Central memory CD8-positive, alpha-beta T cell (primary cell): ENCODE measurements around the gene RAB3IP.

Source experiments
- ATAC-seq: fragments of 150-1000 bp; cut with Tn5 transposase; replicated peaks from 2 replicates; pipeline ENCODE4 v1.10.0; 2022; ENCODE audit warnings: mild to moderate bottlenecking, moderate FRiP score, moderate number of reproducible peaks; ENCODE audit not compliant: poor library complexity, severe bottlenecking; ENCODE audit errors: extremely low read depth
- DNase-seq, 2 donors: peaks; one replicate each; pipeline ENCODE4 v3.0.0; 2021; ENCODE audit warnings: low spot score in 2 of 2
- H3K27ac Mint-ChIP-seq: one replicate; pipeline ENCODE4 v1.8.0; 2022; ENCODE audit warnings: low read depth, mild to moderate bottlenecking, moderate library complexity, mixed read lengths
- H3K27me3 Mint-ChIP-seq: one replicate; pipeline ENCODE4 v1.8.0; 2022; ENCODE audit warnings: mixed read lengths
- H3K36me3 Mint-ChIP-seq: one replicate; pipeline ENCODE4 v1.8.0; 2022; ENCODE audit warnings: mild to moderate bottlenecking, moderate library complexity, mixed read lengths; ENCODE audit not compliant: insufficient read depth
- H3K4me1 Mint-ChIP-seq: one replicate; pipeline ENCODE4 v1.8.0; 2022; ENCODE audit warnings: mixed read lengths
- H3K4me3 Mint-ChIP-seq: one replicate; pipeline ENCODE4 v1.8.0; 2022; ENCODE audit warnings: mild to moderate bottlenecking, moderate library complexity, mixed read lengths
- H3K9me3 Mint-ChIP-seq: one replicate; pipeline ENCODE4 v1.8.0; 2022; ENCODE audit warnings: mixed read lengths

The RAB3IP gene

GRCh38 chr12:69738351-69739286, at the start of gene RAB3IP:
Gene RAB3IP, plus strand, starts transcription at chr12:69738860. Its CDS starts 16,549 bp downstream, at chr12:69755409.
- Mint-ChIP-seq H3K4me1 (peaks cover 17% of the 10 kb centered on the region), H3K9me3 (no peaks in the 10 kb centered on the region), H3K36me3 (peaks cover 3% of the 10 kb centered on the region), H3K4me3 (peak within 1 kb of the TSS; percentile 81), H3K27ac (peak within 1 kb of the TSS; percentile 16), H3K27me3 (no peaks in the 10 kb centered on the region)
- peak; percentile 76 to 77 for DNase-seq
- peak; percentile 79 for ATAC-seq

- H3K9me3 Mint-ChIP-seq, result no peaks in the 10 kb centered on the region
- H3K4me1 Mint-ChIP-seq, result no peaks in the 10 kb centered on the region
- DNase-seq (no peak), ATAC-seq (no peak)
- peaks cover 38% of the 10 kb centered on the region for H3K27me3 Mint-ChIP-seq
- no peaks in the 10 kb centered on the region for H3K36me3 Mint-ChIP-seq
- H3K27ac Mint-ChIP-seq, result no peak overlapping the region
- no peak overlapping the region for H3K4me3 Mint-ChIP-seq
Observed at GRCh38 chr12:69689638-69690037, 49.0 kb upstream of the RAB3IP start.

GRCh38 chr12:69694123-69694522, 44.5 kb upstream of the RAB3IP start:
- no peak overlapping the region for H3K27ac Mint-ChIP-seq
- H3K9me3 Mint-ChIP-seq, result no peaks in the 10 kb centered on the region
- H3K4me1 Mint-ChIP-seq, result no peaks in the 10 kb centered on the region
- H3K27me3 Mint-ChIP-seq, result peaks cover 24% of the 10 kb centered on the region
- H3K36me3 Mint-ChIP-seq, result no peaks in the 10 kb centered on the region
- ATAC-seq, result no peak
- no peak for DNase-seq
- H3K4me3 Mint-ChIP-seq, result no peak overlapping the region

GRCh38 chr12:69698054-69698453, 40.6 kb upstream of the RAB3IP start:
- H3K27me3 Mint-ChIP-seq, result peaks cover 28% of the 10 kb centered on the region
- no peak overlapping the region for H3K4me3 Mint-ChIP-seq
- H3K36me3 Mint-ChIP-seq, result no peaks in the 10 kb centered on the region
- DNase-seq (no peak), ATAC-seq (no peak)
- no peaks in the 10 kb centered on the region for H3K9me3 Mint-ChIP-seq
- H3K27ac Mint-ChIP-seq, result no peak overlapping the region
- no peaks in the 10 kb centered on the region for H3K4me1 Mint-ChIP-seq

- ATAC-seq, result no peak
Observed at GRCh38 chr12:69698769-69699540, 39.7 kb upstream of the RAB3IP start, which contains the start of gene BEST3. Gene BEST3, minus strand, starts transcription at chr12:69699303. Its CDS starts 1,505 bp downstream, at chr12:69697798.

GRCh38 chr12:69701826-69702225, 36.8 kb upstream of the RAB3IP start:
- ATAC-seq, result no peak
- Mint-ChIP-seq H3K27me3 (peaks cover 37% of the 10 kb centered on the region), H3K9me3 (no peaks in the 10 kb centered on the region), H3K27ac (no peak overlapping the region), H3K4me1 (no peaks in the 10 kb centered on the region), H3K36me3 (no peaks in the 10 kb centered on the region), H3K4me3 (no peak overlapping the region)
- DNase-seq, result no peak

More at GRCh38 chr12:69698769-69699540, 39.7 kb upstream of the RAB3IP start, which contains the start of gene BEST3:
- Mint-ChIP-seq H3K27ac (no peak within 1 kb of the TSS), H3K36me3 (no peaks in the 10 kb centered on the region), H3K4me3 (no peak within 1 kb of the TSS), H3K27me3 (peaks cover 32% of the 10 kb centered on the region), H3K9me3 (no peaks in the 10 kb centered on the region), H3K4me1 (no peaks in the 10 kb centered on the region)
- no peak for DNase-seq

- ATAC-seq, result no peak
- DNase-seq, result no peak
- Mint-ChIP-seq H3K4me3 (no peak overlapping the region), H3K9me3 (no peaks in the 10 kb centered on the region), H3K27ac (no peak overlapping the region), H3K4me1 (no peaks in the 10 kb centered on the region), H3K36me3 (no peaks in the 10 kb centered on the region), H3K27me3 (peaks cover 36% of the 10 kb centered on the region)
Observed at GRCh38 chr12:69703146-69703642, 35.5 kb upstream of the RAB3IP start.

- Mint-ChIP-seq H3K36me3 (no peaks in the 10 kb centered on the region), H3K27ac (no peak overlapping the region), H3K9me3 (no peaks in the 10 kb centered on the region), H3K4me3 (no peak overlapping the region), H3K4me1 (no peaks in the 10 kb centered on the region), H3K27me3 (peaks cover 43% of the 10 kb centered on the region)
- ATAC-seq (no peak), DNase-seq (no peak)
Observed at GRCh38 chr12:69704357-69704756, 34.3 kb upstream of the RAB3IP start.

- no peak for ATAC-seq
- no peaks in the 10 kb centered on the region for H3K9me3 Mint-ChIP-seq
- DNase-seq, result no peak
- no peak overlapping the region for H3K27ac Mint-ChIP-seq
- H3K4me1 Mint-ChIP-seq, result no peaks in the 10 kb centered on the region
- no peak overlapping the region for H3K4me3 Mint-ChIP-seq
- H3K36me3 Mint-ChIP-seq, result no peaks in the 10 kb centered on the region
- peaks cover 36% of the 10 kb centered on the region for H3K27me3 Mint-ChIP-seq
Observed at GRCh38 chr12:69708649-69709048, 30.0 kb upstream of the RAB3IP start.

GRCh38 chr12:69712826-69713225, 25.8 kb upstream of the RAB3IP start:
- no peak for DNase-seq
- H3K27ac Mint-ChIP-seq, result no peak overlapping the region
- no peaks in the 10 kb centered on the region for H3K4me1 Mint-ChIP-seq
- peaks cover 10% of the 10 kb centered on the region for H3K27me3 Mint-ChIP-seq
- H3K36me3 Mint-ChIP-seq, result no peaks in the 10 kb centered on the region
- H3K4me3 Mint-ChIP-seq, result no peak overlapping the region
- no peak for ATAC-seq
- H3K9me3 Mint-ChIP-seq, result no peaks in the 10 kb centered on the region

- H3K4me3 Mint-ChIP-seq, result no peak overlapping the region
- H3K27ac Mint-ChIP-seq, result no peak overlapping the region
- no peak for DNase-seq
- ATAC-seq, result no peak
- no peaks in the 10 kb centered on the region for H3K36me3 Mint-ChIP-seq
- H3K4me1 Mint-ChIP-seq, result no peaks in the 10 kb centered on the region
- no peaks in the 10 kb centered on the region for H3K9me3 Mint-ChIP-seq
- peaks cover under 1% of the 10 kb centered on the region for H3K27me3 Mint-ChIP-seq
Observed at GRCh38 chr12:69714542-69714941, 24.1 kb upstream of the RAB3IP start.
